Measurements from ENCODE around the gene TIMD4. TPM values are rescaled to one million over a fixed set of nuclear protein-coding genes. Genes with fewer than 3 reads are reported as not detected.
"Not testable (repeated sequence)": the region's sequence is repeated elsewhere in the genome, so short reads cannot be mapped to it uniquely, and the experiment has no call there.

The TIMD4 gene
- polyA plus RNA-seq, 2 donors = 0.04 TPM; not detected in 1

- H3K27me3 ChIP-seq (ENCODE audit: control insufficient read depth in 1 of 2, insufficient read depth in 2 of 2, low read length in 2 of 2) = no peaks in the 10 kb centered on the region
- H3K9me3 ChIP-seq (ENCODE audit: control insufficient read depth in 2 of 2, insufficient read depth in 1 of 2, low read depth in 1 of 2, low read length in 1 of 2) = no peaks in the 10 kb centered on the region
- no peak overlapping the region for H3K27ac ChIP-seq (ENCODE audit: low read depth in 2 of 2, low read length in 1 of 2)
- no peaks in the 10 kb centered on the region for H3K4me1 ChIP-seq (ENCODE audit: control insufficient read depth in 2 of 2, insufficient read depth in 2 of 2, low read length in 1 of 2)
- H3K36me3 ChIP-seq (ENCODE audit: control insufficient read depth in 2 of 2, insufficient read depth in 2 of 2, low read length in 1 of 2) = no peaks in the 10 kb centered on the region
- no peak overlapping the region for H3K4me3 ChIP-seq (ENCODE audit: low read depth in 1 of 2, low read length in 2 of 2)
These were observed 6.7 kb downstream of the TIMD4 start for GRCh38 chr5:156956321-156956720.

GRCh38 chr5:156951359-156951758 lies 11.7 kb downstream of the TIMD4 start:
- H3K27ac ChIP-seq (ENCODE audit: low read depth in 2 of 2, low read length in 1 of 2) = no peak overlapping the region

GRCh38 chr5:156950716-156951115 lies 12.3 kb downstream of the TIMD4 start:
- WGBS, 2 donors = 59 to 64% methylated on average over 3 of the region's 3 CpGs
- Histone ChIP-seq H3K36me3 (ENCODE audit: control insufficient read depth in 2 of 2, insufficient read depth in 2 of 2, low read length in 1 of 2) (no peaks in the 10 kb centered on the region), H3K27me3 (ENCODE audit: control insufficient read depth in 1 of 2, insufficient read depth in 2 of 2, low read length in 2 of 2) (no peaks in the 10 kb centered on the region), H3K4me1 (ENCODE audit: control insufficient read depth in 2 of 2, insufficient read depth in 2 of 2, low read length in 1 of 2) (no peaks in the 10 kb centered on the region), H3K9me3 (ENCODE audit: control insufficient read depth in 2 of 2, insufficient read depth in 1 of 2, low read depth in 1 of 2, low read length in 1 of 2) (no peaks in the 10 kb centered on the region), H3K27ac (ENCODE audit: low read depth in 2 of 2, low read length in 1 of 2) (no peak overlapping the region), H3K4me3 (ENCODE audit: low read depth in 1 of 2, low read length in 2 of 2) (no peak overlapping the region)

More at GRCh38 chr5:156951359-156951758, 11.7 kb downstream of the TIMD4 start:
- Histone ChIP-seq H3K27me3 (ENCODE audit: control insufficient read depth in 1 of 2, insufficient read depth in 2 of 2, low read length in 2 of 2) (no peaks in the 10 kb centered on the region), H3K4me3 (ENCODE audit: low read depth in 1 of 2, low read length in 2 of 2) (no peak overlapping the region), H3K36me3 (ENCODE audit: control insufficient read depth in 2 of 2, insufficient read depth in 2 of 2, low read length in 1 of 2) (no peaks in the 10 kb centered on the region), H3K9me3 (ENCODE audit: control insufficient read depth in 2 of 2, insufficient read depth in 1 of 2, low read depth in 1 of 2, low read length in 1 of 2) (no peaks in the 10 kb centered on the region), H3K4me1 (ENCODE audit: control insufficient read depth in 2 of 2, insufficient read depth in 2 of 2, low read length in 1 of 2) (no peaks in the 10 kb centered on the region)
- 92 to 93% methylated on average over 13 of the region's 13 CpGs for WGBS, 2 donors

GRCh38 chr5:156949424-156949823 lies 13.6 kb downstream of the TIMD4 start:
- no peaks in the 10 kb centered on the region for H3K36me3 ChIP-seq (ENCODE audit: control insufficient read depth in 2 of 2, insufficient read depth in 2 of 2, low read length in 1 of 2)
- H3K27me3 ChIP-seq (ENCODE audit: control insufficient read depth in 1 of 2, insufficient read depth in 2 of 2, low read length in 2 of 2) = no peaks in the 10 kb centered on the region
- no peaks in the 10 kb centered on the region for H3K9me3 ChIP-seq (ENCODE audit: control insufficient read depth in 2 of 2, insufficient read depth in 1 of 2, low read depth in 1 of 2, low read length in 1 of 2)

GRCh38 chr5:156947925-156948324 lies 15.1 kb downstream of the TIMD4 start:
- Histone ChIP-seq H3K27ac (ENCODE audit: low read depth in 2 of 2, low read length in 1 of 2) (no peak overlapping the region), H3K4me3 (ENCODE audit: low read depth in 1 of 2, low read length in 2 of 2) (no peak overlapping the region), H3K9me3 (ENCODE audit: control insufficient read depth in 2 of 2, insufficient read depth in 1 of 2, low read depth in 1 of 2, low read length in 1 of 2) (no peaks in the 10 kb centered on the region), H3K4me1 (ENCODE audit: control insufficient read depth in 2 of 2, insufficient read depth in 2 of 2, low read length in 1 of 2) (no peaks in the 10 kb centered on the region), H3K36me3 (ENCODE audit: control insufficient read depth in 2 of 2, insufficient read depth in 2 of 2, low read length in 1 of 2) (no peaks in the 10 kb centered on the region), H3K27me3 (ENCODE audit: control insufficient read depth in 1 of 2, insufficient read depth in 2 of 2, low read length in 2 of 2) (no peaks in the 10 kb centered on the region)
- WGBS, 2 donors = 61 to 76% methylated on average over 3 of the region's 3 CpGs

More at GRCh38 chr5:156949424-156949823, 13.6 kb downstream of the TIMD4 start:
- Histone ChIP-seq H3K4me1 (ENCODE audit: control insufficient read depth in 2 of 2, insufficient read depth in 2 of 2, low read length in 1 of 2) (no peaks in the 10 kb centered on the region), H3K4me3 (ENCODE audit: low read depth in 1 of 2, low read length in 2 of 2) (no peak overlapping the region), H3K27ac (ENCODE audit: low read depth in 2 of 2, low read length in 1 of 2) (no peak overlapping the region)

- no peaks in the 10 kb centered on the region for H3K9me3 ChIP-seq (ENCODE audit: control insufficient read depth in 2 of 2, insufficient read depth in 1 of 2, low read depth in 1 of 2, low read length in 1 of 2)
- no peaks in the 10 kb centered on the region for H3K27me3 ChIP-seq (ENCODE audit: control insufficient read depth in 1 of 2, insufficient read depth in 2 of 2, low read length in 2 of 2)
- H3K4me1 ChIP-seq (ENCODE audit: control insufficient read depth in 2 of 2, insufficient read depth in 2 of 2, low read length in 1 of 2) = no peaks in the 10 kb centered on the region
- H3K27ac ChIP-seq (ENCODE audit: low read depth in 2 of 2, low read length in 1 of 2) = no peak overlapping the region
- H3K4me3 ChIP-seq (ENCODE audit: low read depth in 1 of 2, low read length in 2 of 2) = no peak overlapping the region
- WGBS, 2 donors = 33 to 39% methylated on average over 2 of the region's 2 CpGs
- no peaks in the 10 kb centered on the region for H3K36me3 ChIP-seq (ENCODE audit: control insufficient read depth in 2 of 2, insufficient read depth in 2 of 2, low read length in 1 of 2)
These were observed 21.0 kb downstream of the TIMD4 start for GRCh38 chr5:156942064-156942463.

- H3K4me1 ChIP-seq (ENCODE audit: control insufficient read depth in 2 of 2, insufficient read depth in 2 of 2, low read length in 1 of 2); H3K36me3 ChIP-seq (ENCODE audit: control insufficient read depth in 2 of 2, insufficient read depth in 2 of 2, low read length in 1 of 2); H3K27ac ChIP-seq (ENCODE audit: low read depth in 2 of 2, low read length in 1 of 2); H3K27me3 ChIP-seq (ENCODE audit: control insufficient read depth in 1 of 2, insufficient read depth in 2 of 2, low read length in 2 of 2); H3K4me3 ChIP-seq (ENCODE audit: low read depth in 1 of 2, low read length in 2 of 2); H3K9me3 ChIP-seq (ENCODE audit: control insufficient read depth in 2 of 2, insufficient read depth in 1 of 2, low read depth in 1 of 2, low read length in 1 of 2): not testable (repeated sequence)
- WGBS, 2 donors = 96% methylated on average over 20 to 28 of the region's 28 CpGs
These were observed 22.6 kb downstream of the TIMD4 start for GRCh38 chr5:156940462-156940861.

- Histone ChIP-seq H3K4me1 (ENCODE audit: control insufficient read depth in 2 of 2, insufficient read depth in 2 of 2, low read length in 1 of 2) (no peaks in the 10 kb centered on the region), H3K9me3 (ENCODE audit: control insufficient read depth in 2 of 2, insufficient read depth in 1 of 2, low read depth in 1 of 2, low read length in 1 of 2) (no peaks in the 10 kb centered on the region), H3K4me3 (ENCODE audit: low read depth in 1 of 2, low read length in 2 of 2) (no peak overlapping the region), H3K27me3 (ENCODE audit: control insufficient read depth in 1 of 2, insufficient read depth in 2 of 2, low read length in 2 of 2) (no peaks in the 10 kb centered on the region), H3K36me3 (ENCODE audit: control insufficient read depth in 2 of 2, insufficient read depth in 2 of 2, low read length in 1 of 2) (no peaks in the 10 kb centered on the region), H3K27ac (ENCODE audit: low read depth in 2 of 2, low read length in 1 of 2) (no peak overlapping the region)
- 62 to 78% methylated on average over 2 of the region's 2 CpGs for WGBS, 2 donors
These were observed 26.1 kb downstream of the TIMD4 start for GRCh38 chr5:156936972-156937371.

- H3K4me3 ChIP-seq (ENCODE audit: low read depth in 1 of 2, low read length in 2 of 2) = no peak overlapping the region
- H3K27ac ChIP-seq (ENCODE audit: low read depth in 2 of 2, low read length in 1 of 2) = no peak overlapping the region
- H3K4me1 ChIP-seq (ENCODE audit: control insufficient read depth in 2 of 2, insufficient read depth in 2 of 2, low read length in 1 of 2) = no peaks in the 10 kb centered on the region
- H3K9me3 ChIP-seq (ENCODE audit: control insufficient read depth in 2 of 2, insufficient read depth in 1 of 2, low read depth in 1 of 2, low read length in 1 of 2) = no peaks in the 10 kb centered on the region
- no peaks in the 10 kb centered on the region for H3K36me3 ChIP-seq (ENCODE audit: control insufficient read depth in 2 of 2, insufficient read depth in 2 of 2, low read length in 1 of 2)
- H3K27me3 ChIP-seq (ENCODE audit: control insufficient read depth in 1 of 2, insufficient read depth in 2 of 2, low read length in 2 of 2) = no peaks in the 10 kb centered on the region
- WGBS, 2 donors = 55 to 61% methylated on average over 9 of the region's 9 CpGs
These were observed 28.4 kb downstream of the TIMD4 start for GRCh38 chr5:156934450-156935211.

- no peaks in the 10 kb centered on the region for H3K36me3 ChIP-seq (ENCODE audit: control insufficient read depth in 2 of 2, insufficient read depth in 2 of 2, low read length in 1 of 2)
- no peaks in the 10 kb centered on the region for H3K4me1 ChIP-seq (ENCODE audit: control insufficient read depth in 2 of 2, insufficient read depth in 2 of 2, low read length in 1 of 2)
- H3K9me3 ChIP-seq (ENCODE audit: control insufficient read depth in 2 of 2, insufficient read depth in 1 of 2, low read depth in 1 of 2, low read length in 1 of 2) = peaks cover 0 to 2% of the 10 kb centered on the region in 2 donors
- no peak overlapping the region for H3K4me3 ChIP-seq (ENCODE audit: low read depth in 1 of 2, low read length in 2 of 2)
- 70 to 76% methylated on average over 3 of the region's 3 CpGs for WGBS, 2 donors
- no peak overlapping the region for H3K27ac ChIP-seq (ENCODE audit: low read depth in 2 of 2, low read length in 1 of 2)
- H3K27me3 ChIP-seq (ENCODE audit: control insufficient read depth in 1 of 2, insufficient read depth in 2 of 2, low read length in 2 of 2) = no peaks in the 10 kb centered on the region
These were observed 33.6 kb downstream of the TIMD4 start for GRCh38 chr5:156929366-156929948.

Data from esophagus (tissue), 2 donors.